ENCODE measurements around the gene WWC2. TPM values are rescaled to one million over a fixed set of nuclear protein-coding genes. Genes with fewer than 3 reads are reported as not detected.

The WWC2 gene
- total RNA-seq, 4 donors from 2014 or later = 26.9 to 45.9 (median 41.4) TPM

DNA sequence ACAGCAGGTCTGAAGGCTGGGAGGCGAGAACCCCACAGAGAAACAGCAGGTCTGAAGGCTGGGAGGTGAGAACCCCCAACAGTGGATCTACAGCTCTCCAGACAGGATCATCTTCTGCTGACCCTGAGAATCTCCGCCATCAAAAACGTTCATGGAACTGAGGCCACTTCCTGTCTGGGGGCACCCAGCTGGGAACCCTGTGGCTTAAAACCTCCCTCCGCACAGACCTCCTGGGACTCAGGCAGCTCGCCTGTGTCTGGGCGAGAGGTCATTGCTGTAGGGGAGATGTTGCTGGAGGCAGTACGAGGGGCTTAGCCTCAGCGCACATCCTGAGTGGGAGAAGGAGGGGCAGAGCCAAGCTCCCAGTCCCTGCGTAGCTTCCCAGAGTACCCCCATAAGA lies 238.3 kb downstream of the WWC2 start:
- H3K27ac ChIP-seq = no peak overlapping the region
- DNase-seq = no peak
- TF ChIP-seq CTCF (IDR thresholded peaks at IDR 0.05) = no peak
- no peak for TF ChIP-seq POLR2A (IDR thresholded peaks at IDR 0.05)

DNA sequence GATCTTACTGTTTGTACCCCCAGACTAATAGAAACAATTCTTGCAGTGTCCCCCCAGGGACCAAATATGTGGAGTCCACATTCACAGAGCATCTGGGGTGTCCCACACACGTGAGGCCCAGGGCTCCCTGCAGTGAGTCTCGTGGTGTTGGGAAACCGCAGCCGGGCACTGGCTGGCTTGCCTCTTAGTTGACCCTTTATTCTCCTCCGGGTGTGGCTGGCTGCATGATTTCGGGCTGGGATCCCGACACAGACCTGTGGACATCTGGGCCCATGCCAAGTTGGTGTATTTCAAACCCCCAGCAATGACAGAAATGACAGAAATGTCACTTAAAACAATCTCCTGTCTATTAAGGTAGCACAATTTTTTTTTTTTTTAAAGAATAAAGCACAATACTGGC lies 238.8 kb downstream of the WWC2 start:
- Histone ChIP-seq H3K9me3 (no peaks in the 10 kb centered on the region), H3K4me3 (no peak overlapping the region), H3K27me3 (no peaks in the 10 kb centered on the region), H3K27ac (no peak overlapping the region), H3K4me1 (no peaks in the 10 kb centered on the region), H3K36me3 (no peaks in the 10 kb centered on the region)
- no peak for TF ChIP-seq CTCF (IDR thresholded peaks at IDR 0.05)
- no peak for TF ChIP-seq POLR2A (IDR thresholded peaks at IDR 0.05)
- DNase-seq = no peak
- intact Hi-C loops (cut with DNase I; ENCODE audit: low total_unique reads) = no loop called here

More for the DNA sequence above, 238.3 kb downstream of the WWC2 start:
- Histone ChIP-seq H3K27me3 (no peaks in the 10 kb centered on the region), H3K36me3 (no peaks in the 10 kb centered on the region), H3K4me1 (no peaks in the 10 kb centered on the region), H3K4me3 (no peak overlapping the region), H3K9me3 (no peaks in the 10 kb centered on the region)
- intact Hi-C loops (cut with DNase I; ENCODE audit: low total_unique reads) = no loop called here

DNA sequence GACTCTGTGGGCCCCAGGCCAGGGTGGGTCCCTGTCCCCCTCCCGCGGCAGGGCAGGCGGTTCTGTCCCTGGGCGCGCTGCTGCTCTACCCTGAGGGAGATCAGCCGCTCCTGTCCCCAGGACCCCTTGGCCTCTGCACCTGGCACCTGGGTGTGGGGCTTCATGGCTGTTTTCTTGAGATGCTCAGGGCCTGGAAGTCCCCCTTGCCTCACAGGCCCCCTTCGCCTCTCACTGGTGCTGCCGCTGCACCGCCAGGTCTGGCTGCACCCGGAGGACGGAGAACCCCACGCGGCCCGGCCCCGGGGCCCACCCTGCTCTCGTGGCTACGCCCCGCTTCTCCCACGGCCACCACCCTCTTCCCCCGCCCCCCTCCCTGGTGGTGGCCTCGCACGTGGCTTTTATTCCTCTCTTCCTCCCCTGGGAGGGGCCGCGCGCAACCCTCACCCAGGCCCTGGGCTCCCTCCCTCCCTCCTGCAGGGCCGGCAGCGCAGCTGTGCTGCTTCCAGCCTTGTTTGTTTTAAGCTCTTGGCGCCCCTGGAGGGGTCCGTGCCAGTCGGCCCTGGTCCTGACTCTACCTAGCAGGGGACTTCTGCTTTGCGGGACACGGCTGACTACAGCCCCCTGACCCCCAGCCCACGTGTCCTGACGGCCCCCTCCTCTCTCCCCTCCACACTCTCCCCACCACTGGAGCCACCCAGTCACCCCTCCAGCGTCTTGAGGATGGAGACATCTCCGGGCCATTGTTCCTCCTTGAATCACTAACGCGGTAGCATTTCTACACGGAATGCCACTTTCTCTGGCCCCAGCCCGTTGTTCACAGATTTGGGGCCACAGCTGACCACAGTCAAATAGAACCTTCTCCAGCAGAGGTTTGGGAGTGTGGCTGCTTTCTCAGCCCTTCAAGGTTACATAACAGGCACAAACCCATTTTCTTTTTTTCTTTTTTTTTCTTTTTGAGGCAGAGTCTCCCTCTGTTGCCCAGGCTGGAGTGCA lies 243.8 kb downstream of the WWC2 start:
- TF ChIP-seq POLR2A (IDR thresholded peaks at IDR 0.05) (no peak), CTCF (IDR thresholded peaks at IDR 0.05) (no peak)
- no peaks in the 10 kb centered on the region for H3K9me3 ChIP-seq
- no peak for DNase-seq
- intact Hi-C loops (cut with DNase I; ENCODE audit: low total_unique reads) = no loop called here
- H3K36me3 ChIP-seq = no peaks in the 10 kb centered on the region
- H3K4me1 ChIP-seq = no peaks in the 10 kb centered on the region
- H3K27ac ChIP-seq = no peak overlapping the region
- no peak overlapping the region for H3K4me3 ChIP-seq
- no peaks in the 10 kb centered on the region for H3K27me3 ChIP-seq

- no peak for TF ChIP-seq CTCF (IDR thresholded peaks at IDR 0.05)
- TF ChIP-seq POLR2A (IDR thresholded peaks at IDR 0.05) = no peak
- no peaks in the 10 kb centered on the region for H3K27me3 ChIP-seq
- H3K9me3 ChIP-seq = no peaks in the 10 kb centered on the region
- intact Hi-C loops (cut with DNase I; ENCODE audit: low total_unique reads) = no loop called here
- H3K4me1 ChIP-seq = no peaks in the 10 kb centered on the region
- DNase-seq = no peak
- no peak overlapping the region for H3K4me3 ChIP-seq
- no peaks in the 10 kb centered on the region for H3K36me3 ChIP-seq
- no peak overlapping the region for H3K27ac ChIP-seq
These were observed 244.7 kb downstream of the WWC2 start for GRCh38 chr4:183343730-183344129.

GRCh38 chr4:183344523-183345255 lies 245.6 kb downstream of the WWC2 start:
- no peak overlapping the region for H3K27ac ChIP-seq
- H3K4me3 ChIP-seq = no peak overlapping the region
- DNase-seq = no peak
- H3K4me1 ChIP-seq = no peaks in the 10 kb centered on the region
- intact Hi-C loops (cut with DNase I; ENCODE audit: low total_unique reads) = no loop called here
- H3K9me3 ChIP-seq = no peaks in the 10 kb centered on the region
- TF ChIP-seq POLR2A (IDR thresholded peaks at IDR 0.05) (no peak), CTCF (IDR thresholded peaks at IDR 0.05) (no peak)
- H3K36me3 ChIP-seq = no peaks in the 10 kb centered on the region
- H3K27me3 ChIP-seq = no peaks in the 10 kb centered on the region

Data from uterus (tissue), 4 donors.